ENCODE measurements around the gene SLC15A4.
"Not testable (repeated sequence)": the region's sequence is repeated elsewhere in the genome, so short reads cannot be mapped to it uniquely, and the experiment has no call there.

Gene SLC15A4

DNA sequence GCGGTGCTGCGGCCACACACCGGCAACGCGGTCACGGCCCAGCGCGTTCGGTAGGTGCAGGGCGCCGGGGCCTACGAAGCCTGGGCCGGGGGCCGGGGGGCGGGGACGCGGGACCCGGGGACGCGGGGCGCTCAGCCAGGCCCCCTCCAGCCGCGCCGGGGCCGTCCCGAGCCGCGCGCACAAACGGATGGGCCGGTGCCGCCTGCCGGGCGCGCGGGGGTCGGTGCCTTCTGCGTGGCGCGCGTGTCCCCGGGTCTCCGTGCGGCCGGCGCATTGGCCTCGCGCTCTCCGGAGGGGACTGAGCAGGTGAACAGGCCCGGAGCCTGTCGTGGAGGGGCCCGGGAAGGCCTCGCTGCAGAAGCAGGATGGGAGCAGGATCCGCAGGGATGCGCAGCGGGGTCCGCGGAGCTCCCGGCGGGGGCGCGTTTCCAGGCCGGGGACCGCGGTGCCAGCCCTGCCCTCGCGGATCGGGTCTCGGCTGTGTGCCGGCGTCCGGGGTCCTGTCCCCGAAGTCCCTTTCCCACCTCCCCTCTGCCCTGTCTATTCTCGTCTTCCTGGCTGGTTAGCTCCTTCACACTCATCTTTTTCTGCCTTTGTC lies 29.9 kb upstream of the SLC15A4 start:
- peaks cover 26% of the 10 kb centered on the region for H3K27me3 ChIP-seq (ENCODE audit: insufficient read depth, low read length)
- peak overlapping the region; percentile 61; the same call in 1 of the 2 replicates for H3K9ac ChIP-seq (ENCODE audit: low read depth, low read length)
- H3K4me1 ChIP-seq (ENCODE audit: insufficient read depth, low read length): no peaks in the 10 kb centered on the region

DNA sequence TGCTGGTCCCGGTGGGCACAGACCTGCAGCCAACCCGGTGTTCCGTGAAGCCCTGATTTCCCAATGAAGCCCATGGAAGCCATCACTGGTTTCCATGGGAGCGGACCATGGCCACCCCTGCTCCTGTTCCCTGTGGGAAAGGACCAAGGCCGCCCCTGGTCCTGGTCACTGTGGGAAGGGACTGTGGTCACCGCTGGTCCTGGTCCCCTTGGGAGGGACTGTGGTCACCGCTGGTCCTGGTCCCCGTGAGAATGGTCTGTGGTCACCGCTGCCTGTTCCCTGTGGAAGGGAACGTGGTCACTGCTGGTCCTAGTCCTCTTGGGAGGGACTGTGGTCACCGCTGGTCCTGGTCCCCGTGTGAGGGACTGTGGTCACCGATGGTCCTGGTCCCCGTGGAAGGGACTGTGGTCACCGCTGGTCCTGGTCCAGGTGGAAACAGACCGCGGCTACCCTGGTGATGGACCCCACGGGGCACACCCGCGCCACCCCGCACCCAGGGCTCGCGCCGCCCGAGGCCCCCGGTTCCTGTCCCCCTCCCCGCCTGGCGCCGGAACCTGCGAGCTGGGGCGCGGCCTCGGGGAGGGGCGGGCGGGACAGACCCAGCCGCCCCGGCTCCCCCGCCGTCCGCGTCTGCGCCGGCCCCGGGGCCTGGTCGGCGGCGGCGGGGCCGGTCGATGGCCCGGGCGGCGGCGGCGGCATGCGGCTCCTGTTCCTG lies 29.3 kb upstream of the SLC15A4 start, which contains the start of gene GLT1D1:
TSS of gene GLT1D1 (plus strand) at position 594 of the 715 bp plus-strand sequence. CDS start at position 698, 104 bp downstream.
- peak within 1 kb of the TSS; percentile 61; the same call in 1 of the 2 replicates for H3K9ac ChIP-seq (ENCODE audit: low read depth, low read length)

More for the DNA sequence above, 29.9 kb upstream of the SLC15A4 start:
- Histone ChIP-seq H3K9me3 (ENCODE audit: insufficient read depth, low read depth, low read length) (no peaks in the 10 kb centered on the region), H3K4me3 (ENCODE audit: low read length) (peak overlapping the region; percentile 74), H3K27ac (ENCODE audit: low read length) (no peak overlapping the region), H3K36me3 (ENCODE audit: insufficient read depth, low read depth, low read length) (no peaks in the 10 kb centered on the region)

GRCh38 chr12:128852026-128852698 lies 28.4 kb upstream of the SLC15A4 start:
- Histone ChIP-seq H3K4me3 (ENCODE audit: low read length) (no peak overlapping the region), H3K9me3 (ENCODE audit: insufficient read depth, low read depth, low read length) (no peaks in the 10 kb centered on the region), H3K9ac (ENCODE audit: low read depth, low read length) (no peak overlapping the region), H3K4me1 (ENCODE audit: insufficient read depth, low read length) (no peaks in the 10 kb centered on the region), H3K36me3 (ENCODE audit: insufficient read depth, low read depth, low read length) (no peaks in the 10 kb centered on the region), H3K27me3 (ENCODE audit: insufficient read depth, low read length) (peaks cover 26% of the 10 kb centered on the region), H3K27ac (ENCODE audit: low read length) (no peak overlapping the region)

More for the DNA sequence above, 29.3 kb upstream of the SLC15A4 start, which contains the start of gene GLT1D1:
- Histone ChIP-seq H3K36me3 (ENCODE audit: insufficient read depth, low read depth, low read length) (no peaks in the 10 kb centered on the region), H3K27me3 (ENCODE audit: insufficient read depth, low read length) (peaks cover 26% of the 10 kb centered on the region), H3K4me3 (ENCODE audit: low read length) (peak within 1 kb of the TSS; percentile 74), H3K9me3 (ENCODE audit: insufficient read depth, low read depth, low read length) (no peaks in the 10 kb centered on the region), H3K4me1 (ENCODE audit: insufficient read depth, low read length) (no peaks in the 10 kb centered on the region), H3K27ac (ENCODE audit: low read length) (no peak within 1 kb of the TSS)

DNA sequence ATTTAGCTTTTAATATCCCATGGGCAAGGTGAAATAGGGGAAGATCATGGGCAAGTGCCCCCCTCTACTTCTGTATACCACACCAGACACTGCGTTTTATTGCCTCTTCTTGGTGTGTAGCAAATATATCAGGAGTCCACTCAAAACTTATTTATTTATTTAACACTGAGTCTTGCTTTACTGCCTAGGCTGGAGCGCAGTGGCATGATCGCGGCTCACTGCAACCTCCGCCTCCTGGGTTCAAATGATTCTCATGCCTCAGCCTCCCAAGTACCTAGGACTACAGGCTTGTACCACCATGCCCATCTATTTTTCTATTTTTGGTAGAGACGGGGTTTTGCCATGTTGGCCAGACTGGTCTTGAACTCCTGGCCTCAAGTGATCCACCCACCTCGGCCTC lies 27.7 kb upstream of the SLC15A4 start:
- H3K27me3 ChIP-seq (ENCODE audit: insufficient read depth, low read length): peaks cover 26% of the 10 kb centered on the region
- not testable (repeated sequence) for H3K4me1 ChIP-seq (ENCODE audit: insufficient read depth, low read length); H3K9ac ChIP-seq (ENCODE audit: low read depth, low read length); H3K9me3 ChIP-seq (ENCODE audit: insufficient read depth, low read depth, low read length); H3K36me3 ChIP-seq (ENCODE audit: insufficient read depth, low read depth, low read length); H3K27ac ChIP-seq (ENCODE audit: low read length); H3K4me3 ChIP-seq (ENCODE audit: low read length)

GRCh38 chr12:128850400-128850799 lies 26.6 kb upstream of the SLC15A4 start:
- Histone ChIP-seq H3K36me3 (ENCODE audit: insufficient read depth, low read depth, low read length) (no peaks in the 10 kb centered on the region), H3K27ac (ENCODE audit: low read length) (no peak overlapping the region), H3K9me3 (ENCODE audit: insufficient read depth, low read depth, low read length) (no peaks in the 10 kb centered on the region), H3K4me1 (ENCODE audit: insufficient read depth, low read length) (no peaks in the 10 kb centered on the region), H3K4me3 (ENCODE audit: low read length) (no peak overlapping the region), H3K27me3 (ENCODE audit: insufficient read depth, low read length) (peaks cover 26% of the 10 kb centered on the region), H3K9ac (ENCODE audit: low read depth, low read length) (no peak overlapping the region)

DNA sequence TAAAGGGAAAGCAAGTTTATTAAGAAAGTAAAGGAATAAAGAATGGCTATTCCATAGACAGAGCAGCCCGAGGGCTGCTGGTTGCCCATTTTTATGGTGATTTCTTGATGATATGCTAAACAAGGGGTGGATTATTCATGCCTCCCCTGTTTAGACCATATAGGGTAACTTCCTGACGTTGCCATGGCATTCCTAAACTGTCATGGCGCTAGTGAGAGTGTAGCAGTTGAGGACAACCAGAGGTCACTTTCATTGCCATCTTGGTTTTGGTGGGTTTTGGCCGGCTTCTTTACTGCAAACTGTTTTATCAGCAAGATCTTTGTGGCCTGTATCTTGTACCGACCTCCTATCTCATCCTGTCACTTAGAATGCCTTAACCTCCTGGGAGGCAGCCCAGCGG lies 26.0 kb upstream of the SLC15A4 start:
- not testable (repeated sequence) for H3K9me3 ChIP-seq (ENCODE audit: insufficient read depth, low read depth, low read length); H3K36me3 ChIP-seq (ENCODE audit: insufficient read depth, low read depth, low read length); H3K4me3 ChIP-seq (ENCODE audit: low read length); H3K27ac ChIP-seq (ENCODE audit: low read length); H3K9ac ChIP-seq (ENCODE audit: low read depth, low read length); H3K4me1 ChIP-seq (ENCODE audit: insufficient read depth, low read length)
- H3K27me3 ChIP-seq (ENCODE audit: insufficient read depth, low read length): peaks cover 25% of the 10 kb centered on the region

DNA sequence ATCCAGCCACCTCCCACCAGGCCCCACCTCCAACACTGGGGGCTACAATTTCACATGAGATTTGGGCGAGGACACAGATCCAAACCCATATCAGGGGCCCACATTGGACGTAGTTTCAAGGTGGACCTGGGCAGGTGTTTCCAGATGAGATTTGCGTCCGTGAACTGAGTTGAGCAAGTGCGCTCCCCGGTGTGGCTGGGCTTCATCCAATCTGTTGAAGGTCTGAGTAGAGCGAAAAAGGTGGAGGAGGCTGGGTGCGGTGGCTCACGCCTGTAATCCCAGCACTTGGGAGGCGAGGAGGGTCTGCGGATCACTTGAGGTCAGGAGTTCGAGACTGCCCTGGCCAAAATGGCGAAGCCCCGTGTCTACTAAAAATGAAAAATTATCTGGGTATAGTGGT lies 24.6 kb upstream of the SLC15A4 start:
- Histone ChIP-seq H3K4me1 (ENCODE audit: insufficient read depth, low read length) (no peaks in the 10 kb centered on the region), H3K27me3 (ENCODE audit: insufficient read depth, low read length) (peaks cover 15% of the 10 kb centered on the region), H3K4me3 (ENCODE audit: low read length) (no peak overlapping the region), H3K9ac (ENCODE audit: low read depth, low read length) (no peak overlapping the region), H3K36me3 (ENCODE audit: insufficient read depth, low read depth, low read length) (no peaks in the 10 kb centered on the region), H3K9me3 (ENCODE audit: insufficient read depth, low read depth, low read length) (no peaks in the 10 kb centered on the region), H3K27ac (ENCODE audit: low read length) (no peak overlapping the region)

- H3K27ac ChIP-seq (ENCODE audit: low read length); H3K4me1 ChIP-seq (ENCODE audit: insufficient read depth, low read length); H3K27me3 ChIP-seq (ENCODE audit: insufficient read depth, low read length); H3K9me3 ChIP-seq (ENCODE audit: insufficient read depth, low read depth, low read length); H3K36me3 ChIP-seq (ENCODE audit: insufficient read depth, low read depth, low read length); H3K4me3 ChIP-seq (ENCODE audit: low read length); H3K9ac ChIP-seq (ENCODE audit: low read depth, low read length): not testable (repeated sequence)
Observed at GRCh38 chr12:128846671-128847070, 22.9 kb upstream of the SLC15A4 start.

- no peaks in the 10 kb centered on the region for H3K4me1 ChIP-seq (ENCODE audit: insufficient read depth, low read length)
Observed at GRCh38 chr12:128844031-128844635, 20.4 kb upstream of the SLC15A4 start.

GRCh38 chr12:128843538-128843937 lies 19.8 kb upstream of the SLC15A4 start:
- H3K27ac ChIP-seq (ENCODE audit: low read length): no peak overlapping the region
- H3K4me3 ChIP-seq (ENCODE audit: low read length): no peak overlapping the region
- no peaks in the 10 kb centered on the region for H3K9me3 ChIP-seq (ENCODE audit: insufficient read depth, low read depth, low read length)
- no peaks in the 10 kb centered on the region for H3K4me1 ChIP-seq (ENCODE audit: insufficient read depth, low read length)
- no peaks in the 10 kb centered on the region for H3K36me3 ChIP-seq (ENCODE audit: insufficient read depth, low read depth, low read length)
- no peak overlapping the region for H3K9ac ChIP-seq (ENCODE audit: low read depth, low read length)
- H3K27me3 ChIP-seq (ENCODE audit: insufficient read depth, low read length): no peaks in the 10 kb centered on the region

More at GRCh38 chr12:128844031-128844635, 20.4 kb upstream of the SLC15A4 start:
- no peaks in the 10 kb centered on the region for H3K36me3 ChIP-seq (ENCODE audit: insufficient read depth, low read depth, low read length)
- no peak overlapping the region for H3K4me3 ChIP-seq (ENCODE audit: low read length)
- no peak overlapping the region for H3K27ac ChIP-seq (ENCODE audit: low read length)
- no peaks in the 10 kb centered on the region for H3K27me3 ChIP-seq (ENCODE audit: insufficient read depth, low read length)
- no peak overlapping the region for H3K9ac ChIP-seq (ENCODE audit: low read depth, low read length)
- no peaks in the 10 kb centered on the region for H3K9me3 ChIP-seq (ENCODE audit: insufficient read depth, low read depth, low read length)

DNA sequence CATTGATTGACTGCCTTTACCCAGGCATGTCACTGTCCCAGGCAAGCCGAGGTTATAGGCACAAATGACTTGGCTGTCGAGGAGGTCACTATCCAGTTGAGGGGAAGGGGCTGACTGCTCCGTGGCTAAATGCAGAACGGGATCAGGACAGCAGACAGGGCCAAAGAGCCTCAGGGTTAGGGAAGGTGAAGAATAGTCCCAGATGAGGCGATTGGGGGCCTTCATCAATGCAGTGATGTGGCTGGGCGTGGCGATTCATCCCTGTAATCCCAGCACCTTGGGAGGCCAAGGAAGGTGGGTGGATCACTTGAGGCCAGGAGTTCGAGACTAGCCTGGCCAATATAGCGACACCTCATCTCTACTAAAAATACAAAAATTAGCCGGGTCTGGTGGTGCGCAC lies 18.8 kb upstream of the SLC15A4 start:
- no peaks in the 10 kb centered on the region for H3K9me3 ChIP-seq (ENCODE audit: insufficient read depth, low read depth, low read length)
- H3K36me3 ChIP-seq (ENCODE audit: insufficient read depth, low read depth, low read length): no peaks in the 10 kb centered on the region
- H3K4me3 ChIP-seq (ENCODE audit: low read length): no peak overlapping the region
- H3K27ac ChIP-seq (ENCODE audit: low read length): no peak overlapping the region
- no peaks in the 10 kb centered on the region for H3K4me1 ChIP-seq (ENCODE audit: insufficient read depth, low read length)
- no peak overlapping the region for H3K9ac ChIP-seq (ENCODE audit: low read depth, low read length)
- H3K27me3 ChIP-seq (ENCODE audit: insufficient read depth, low read length): no peaks in the 10 kb centered on the region
